Aorta (tissue), 5 donors: ENCODE results near the gene TEX261. TPM values are rescaled to one million over a fixed set of nuclear protein-coding genes. Genes with fewer than 3 reads are reported as not detected.

Source experiments
- ATAC-seq: fragments of 200-7000 bp; cut with Tn5 transposase; one replicate; pipeline ENCODE4 v1.9.1; 2022; ENCODE audit warnings: moderate library complexity; ENCODE audit not compliant: low FRiP score
- DNase-seq, 2 donors: peaks; one replicate each; pipeline ENCODE4 v3.0.0-alpha.2; 2020
- H3K27ac ChIP-seq, 2 donors: one replicate each; pipeline ENCODE4 v1.5.1; 2013; ENCODE audit warnings: low read length in 2 of 2, mild to moderate bottlenecking in 2 of 2, moderate library complexity in 2 of 2, control low read depth in 1 of 2, inconsistent platforms in 1 of 2, low read depth in 1 of 2
- H3K27me3 ChIP-seq, 2 donors: one replicate each; pipeline ENCODE4 v1.6.1; 2013; ENCODE audit warnings: control low read depth in 1 of 2, low read length in 1 of 2, mild to moderate bottlenecking in 1 of 2, moderate library complexity in 1 of 2; ENCODE audit not compliant: insufficient read depth in 2 of 2, control insufficient read depth in 1 of 2
- H3K36me3 ChIP-seq, 2 donors: one replicate each; pipeline ENCODE4 v1.6.1; 2013; ENCODE audit warnings: control low read depth in 1 of 2, low read length in 1 of 2, mild to moderate bottlenecking in 1 of 2; ENCODE audit not compliant: insufficient read depth in 2 of 2, control insufficient read depth in 1 of 2
- H3K4me1 ChIP-seq, 2 donors: one replicate each; pipeline ENCODE4 v1.6.1; 2013; ENCODE audit warnings: low read length in 2 of 2, control low read depth in 1 of 2, mild to moderate bottlenecking in 1 of 2, moderate library complexity in 1 of 2; ENCODE audit not compliant: insufficient read depth in 2 of 2, control insufficient read depth in 1 of 2
- H3K4me3 ChIP-seq, 2 donors: one replicate each; pipeline ENCODE4 v1.5.1; 2013; ENCODE audit warnings: low read length in 2 of 2, control low read depth in 1 of 2, mild to moderate bottlenecking in 1 of 2
- H3K9me3 ChIP-seq: one replicate; pipeline ENCODE4 v1.6.1; 2013; ENCODE audit warnings: mild to moderate bottlenecking, low read length; ENCODE audit not compliant: control insufficient read depth
- WGBS, 2 donors: extraction: QIAGEN DNeasy Blood & Tissue Kit; methylation state at CpG; one replicate each; pipeline ENCODE4 v1.1.7; 2013; 5-methylcytosine and 5-hydroxymethylcytosine counted together
- intact Hi-C, 2 donors: fragments of 100-400 bp; cut with DNase I; formaldehyde crosslinking; loops; one replicate each; pipeline versions ENCODE4 v1.14.2 to v1.15.0; 2022
- polyA plus RNA-seq, 2 donors: library from polyadenylated mRNA; stranded (reverse); fragments of 200-250 nt; gene quantifications; one replicate each; pipeline ENCODE4 v1.2.3, GENCODE V29; 2013
- total RNA-seq, 2 donors: library from RNA; stranded (reverse); fragmentation: NEBNext Ultra II Directional; extraction: Animal tissue kit (Norgen Biotek cat#: 25700); gene quantifications; one replicate each; pipeline ENCODE4 v1.2.1, GENCODE V29; 2021
- donor health status: healthy with polysubstance abuse.
- donor health status: Bipolar disorder and iron deficiency.
- donor health status: DM: no; HTN: no; CAD: no.
- donor health status: DM: no; HTN: no; CAD: no.
- donor health status: DM: yes; HTN: yes; CAD: no.

TEX261 gene
- total and polyA plus RNA-seq, 4 donors, result 26.8 to 58.1 (median 44.0) TPM

GRCh38 chr2:70946832-70947442 is 47.7 kb downstream of the TEX261 start:
- 18 to 22% methylated on average over 8 of the region's 8 CpGs for WGBS, 2 donors
- Histone ChIP-seq H3K4me3 (no peak overlapping the region), H3K4me1 (no peaks in the 10 kb centered on the region), H3K27me3 (no peaks in the 10 kb centered on the region), H3K27ac (no peak overlapping the region), H3K9me3 (no peaks in the 10 kb centered on the region), H3K36me3 (no peaks in the 10 kb centered on the region)
- DNase-seq (peak in 1 of 2 donors; percentile 65), ATAC-seq (no peak)
- intact Hi-C loops, result loop anchor here in 1 of 2 donors (2.0 to 5.0 kb wide), 2 partner anchors 76 to 645 kb away; partner anchors contain the start of gene FAM136A

DNA sequence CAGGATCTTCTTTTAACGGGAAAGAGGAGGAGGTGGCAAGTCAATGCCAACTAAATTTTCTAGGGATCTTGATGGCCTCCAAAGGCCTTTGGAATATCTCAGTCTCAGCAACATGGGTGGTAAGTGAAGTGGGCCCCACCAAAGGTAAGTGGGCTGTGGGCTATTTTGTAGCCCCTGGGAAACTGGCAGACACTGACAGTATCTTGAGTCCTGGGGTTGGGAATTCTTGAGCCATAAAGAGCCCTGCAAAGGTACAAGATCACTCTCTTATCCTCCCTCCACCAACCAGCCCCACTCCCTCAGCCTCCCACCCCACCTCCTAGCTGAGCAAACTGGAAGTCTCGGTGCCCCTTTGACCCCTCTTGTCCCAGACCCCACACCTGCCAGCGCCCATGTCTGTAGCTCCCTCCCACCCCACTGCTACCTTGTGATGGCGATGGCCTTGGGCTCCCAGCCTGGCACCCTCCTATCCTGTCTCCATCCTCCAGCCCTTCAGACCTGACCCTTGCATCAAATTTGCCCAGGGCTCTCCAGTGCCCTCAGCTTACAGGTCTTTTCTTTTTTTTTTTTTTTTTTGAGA is 50.5 kb downstream of the TEX261 start:
- Histone ChIP-seq H3K36me3 (no peaks in the 10 kb centered on the region), H3K4me3 (no peak overlapping the region), H3K4me1 (no peaks in the 10 kb centered on the region), H3K27ac (no peak overlapping the region), H3K27me3 (no peaks in the 10 kb centered on the region), H3K9me3 (no peaks in the 10 kb centered on the region)
- DNase-seq (peak in 1 of 2 donors; percentile 47), ATAC-seq (no peak)
- 94 to 95% methylated on average over 4 of the region's 4 CpGs for WGBS, 2 donors
- intact Hi-C loops, result no loop called here

- H3K27me3 ChIP-seq, result no peaks in the 10 kb centered on the region
- intact Hi-C loops, result no loop called here
- H3K36me3 ChIP-seq, result no peaks in the 10 kb centered on the region
- H3K27ac ChIP-seq, result no peak overlapping the region
- no peaks in the 10 kb centered on the region for H3K9me3 ChIP-seq
- ATAC-seq (no peak), DNase-seq (peak in 1 of 2 donors; percentile 67)
- no peak overlapping the region for H3K4me3 ChIP-seq
- no peaks in the 10 kb centered on the region for H3K4me1 ChIP-seq
- WGBS, 2 donors, result 74 to 81% methylated on average over 11 of the region's 11 CpGs
Measured at GRCh38 chr2:70943205-70943871, 51.3 kb downstream of the TEX261 start.

DNA sequence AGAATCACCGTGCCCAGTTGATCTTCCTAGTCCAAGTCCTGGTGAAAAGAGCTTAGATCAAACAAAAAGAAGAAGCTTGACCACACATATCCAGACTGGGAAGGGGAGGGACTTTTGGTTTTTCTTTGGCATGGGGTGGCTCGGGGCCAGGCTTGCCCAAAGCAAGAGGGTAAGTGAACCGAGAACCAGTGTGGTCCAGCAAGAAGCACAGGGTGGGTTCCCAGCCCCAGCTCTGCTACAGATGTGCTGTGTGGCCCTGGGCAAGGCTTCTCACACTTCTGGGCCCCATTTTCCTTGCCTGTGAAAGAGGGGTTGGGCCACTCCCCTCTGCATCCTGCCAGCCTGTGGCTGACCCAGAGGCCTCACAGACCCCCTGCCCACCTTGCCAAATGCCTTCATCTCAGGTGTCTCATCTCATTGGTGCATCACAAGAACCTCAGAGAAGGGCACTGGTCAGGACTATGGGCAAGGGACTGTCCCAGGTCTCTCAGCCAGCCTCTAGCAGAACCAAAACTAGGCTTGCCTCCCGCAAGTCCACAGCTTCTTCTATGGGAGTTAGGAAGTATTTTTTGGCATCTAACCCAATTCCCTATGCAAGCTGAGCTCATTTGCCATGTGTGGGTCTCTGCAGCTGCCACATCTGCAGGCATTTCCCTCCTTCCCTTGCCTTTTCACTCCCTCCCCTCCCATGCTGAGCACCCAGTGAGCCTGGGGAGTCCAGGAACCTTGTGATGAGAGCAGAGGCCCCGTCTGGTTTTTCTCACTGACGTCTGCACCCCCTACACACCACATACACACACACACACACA is 52.1 kb downstream of the TEX261 start:
- WGBS, 2 donors, result 42 to 54% methylated on average over 6 of the region's 6 CpGs
- H3K4me1 ChIP-seq, result no peaks in the 10 kb centered on the region
- H3K27ac ChIP-seq, result no peak overlapping the region
- no peak for ATAC-seq
- no peaks in the 10 kb centered on the region for H3K9me3 ChIP-seq
- no peaks in the 10 kb centered on the region for H3K27me3 ChIP-seq
- DNase-seq, result peak in 1 of 2 donors; percentile 36
- H3K36me3 ChIP-seq, result no peaks in the 10 kb centered on the region
- H3K4me3 ChIP-seq, result no peak overlapping the region
- intact Hi-C loops, result no loop called here

- intact Hi-C loops, result no loop called here
Measured at GRCh38 chr2:70941701-70942100, 53.0 kb downstream of the TEX261 start.

DNA sequence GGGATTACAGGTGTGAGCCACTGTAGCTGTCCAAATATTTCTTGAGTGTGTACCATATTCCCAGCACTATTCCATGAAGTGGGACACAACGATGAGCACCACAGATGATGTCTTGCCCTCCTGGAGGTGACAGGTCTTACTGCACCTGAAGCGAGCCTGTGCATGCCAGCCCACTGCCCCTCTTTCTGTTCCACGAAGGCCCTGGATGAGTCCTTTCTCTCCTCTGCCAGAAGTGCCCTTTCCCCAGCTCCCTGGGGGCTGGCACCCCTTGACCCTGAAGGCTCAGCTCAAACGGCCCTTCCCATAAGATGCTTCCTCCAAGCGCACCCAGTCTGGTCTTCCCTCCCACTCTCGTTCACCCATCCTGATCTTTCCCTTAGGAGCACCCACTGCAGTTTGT is 53.5 kb downstream of the TEX261 start:
- WGBS, 2 donors, result 83 to 93% methylated on average over 6 of the region's 6 CpGs
- DNase-seq (peak in 1 of 2 donors; percentile 50), ATAC-seq (no peak)
- Histone ChIP-seq H3K27ac (no peak overlapping the region), H3K36me3 (no peaks in the 10 kb centered on the region), H3K4me3 (no peak overlapping the region), H3K9me3 (no peaks in the 10 kb centered on the region), H3K4me1 (no peaks in the 10 kb centered on the region), H3K27me3 (no peaks in the 10 kb centered on the region)
- intact Hi-C loops, result no loop called here

More at GRCh38 chr2:70941701-70942100, 53.0 kb downstream of the TEX261 start:
- WGBS, 2 donors, result 83 to 89% methylated on average over 5 of the region's 5 CpGs
- no peaks in the 10 kb centered on the region for H3K27me3 ChIP-seq
- H3K9me3 ChIP-seq, result no peaks in the 10 kb centered on the region
- H3K27ac ChIP-seq, result no peak overlapping the region
- ATAC-seq (no peak), DNase-seq (peak in 1 of 2 donors; percentile 43)
- H3K4me1 ChIP-seq, result no peaks in the 10 kb centered on the region
- no peaks in the 10 kb centered on the region for H3K36me3 ChIP-seq
- H3K4me3 ChIP-seq, result no peak overlapping the region

DNA sequence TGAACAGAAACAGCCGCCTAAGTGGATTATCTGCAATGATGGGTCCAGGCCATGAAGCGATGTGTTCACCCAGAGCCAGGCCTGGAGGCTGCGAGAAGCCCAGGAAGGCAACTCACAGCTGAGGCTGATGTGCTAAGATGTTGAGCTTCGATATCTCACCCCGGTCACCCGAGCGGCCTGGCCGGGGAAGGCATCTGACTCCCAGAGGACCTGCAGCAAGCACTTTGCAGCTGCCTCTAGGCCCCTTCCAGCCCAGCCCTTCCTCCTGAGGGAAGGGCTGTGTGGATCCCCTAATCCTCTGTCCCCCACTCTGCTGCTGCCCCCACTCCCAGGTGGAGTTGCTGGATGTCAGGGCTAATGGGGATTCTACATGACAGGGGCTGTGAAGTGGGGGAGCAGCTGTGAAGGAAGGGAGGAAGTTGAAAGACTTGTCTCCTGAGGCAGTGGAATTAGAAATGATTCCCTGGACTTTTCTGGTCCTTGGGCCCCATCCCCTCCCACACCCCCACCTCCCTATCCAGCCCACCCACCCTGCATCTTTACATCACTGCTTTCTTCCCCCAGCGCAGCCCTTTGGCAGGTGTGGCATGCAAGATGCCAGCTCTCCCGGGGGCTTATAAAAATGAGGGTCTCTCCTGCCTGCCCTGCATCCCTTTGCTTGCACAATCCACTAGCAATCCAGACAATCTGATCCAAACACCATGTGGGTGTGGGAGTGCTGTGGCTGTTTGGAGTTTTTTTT is 54.7 kb downstream of the TEX261 start:
- 87 to 90% methylated on average over 9 to 10 of the region's 10 CpGs for WGBS, 2 donors
- no peaks in the 10 kb centered on the region for H3K36me3 ChIP-seq
- no peaks in the 10 kb centered on the region for H3K9me3 ChIP-seq
- DNase-seq (peak in 1 of 2 donors; percentile 47), ATAC-seq (no peak)
- intact Hi-C loops, result no loop called here
- H3K4me3 ChIP-seq, result no peak overlapping the region
- no peaks in the 10 kb centered on the region for H3K4me1 ChIP-seq
- no peaks in the 10 kb centered on the region for H3K27me3 ChIP-seq
- H3K27ac ChIP-seq, result no peak overlapping the region
